C4-2B (cell line): ENCODE results near the gene KMT5B.

Source experiments
- ZFX ChIP-seq: fragments of 450-650 bp; IDR thresholded peaks from 2 replicates; pipeline ENCODE4 v1.6.1; 2017
- TF ChIP-seq, protein P1 (sequence below): fragments of 450-650 bp; conservative IDR thresholded peaks from 2 replicates; pipeline ENCODE4 v1.5.1; 2017; ENCODE audit warnings: mild to moderate bottlenecking

DNA sequence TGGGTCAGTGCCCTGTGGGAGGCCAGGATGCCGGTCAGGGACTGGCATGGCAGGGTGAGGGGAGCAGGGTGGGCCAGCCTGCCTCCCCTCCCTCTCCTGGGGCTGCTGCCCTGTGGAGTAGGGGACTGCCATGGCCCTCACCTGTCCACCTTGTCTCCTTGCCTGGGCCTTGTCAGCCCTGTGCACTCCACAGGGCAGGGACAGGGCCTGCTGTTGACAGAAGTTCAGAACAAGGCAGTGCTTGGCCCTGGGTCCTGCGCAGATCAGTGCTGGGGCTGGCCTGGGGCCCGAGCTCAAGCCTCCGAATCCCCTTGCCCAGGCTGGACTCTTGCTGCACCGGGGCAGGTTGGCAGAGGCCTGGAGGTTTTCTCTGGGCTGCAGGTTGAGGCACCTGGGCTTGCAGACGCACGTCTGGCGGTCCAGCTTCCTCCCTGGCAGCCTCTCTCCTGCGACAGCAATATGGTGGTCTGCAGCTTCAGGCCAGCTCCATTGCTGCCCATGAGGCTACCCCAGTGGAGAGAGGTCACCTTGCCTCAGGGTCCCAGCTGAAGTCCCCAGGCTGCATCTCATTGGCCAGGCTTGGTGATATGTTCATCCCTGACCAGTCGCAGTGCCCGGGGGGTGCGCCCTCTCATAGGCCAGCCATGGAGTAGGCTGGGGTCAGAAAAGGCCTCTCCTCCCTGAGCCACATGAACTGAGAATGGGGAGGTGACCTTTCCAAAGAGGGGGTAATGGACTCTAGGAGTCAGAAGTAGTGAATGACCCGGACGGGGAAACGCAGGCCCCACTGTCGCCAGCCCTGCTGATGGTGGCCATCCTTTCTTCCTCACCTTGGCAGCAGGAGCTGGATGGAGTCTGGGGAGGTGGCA lies 70.4 kb downstream of the KMT5B start:
- TF ChIP-seq, protein P1, sequence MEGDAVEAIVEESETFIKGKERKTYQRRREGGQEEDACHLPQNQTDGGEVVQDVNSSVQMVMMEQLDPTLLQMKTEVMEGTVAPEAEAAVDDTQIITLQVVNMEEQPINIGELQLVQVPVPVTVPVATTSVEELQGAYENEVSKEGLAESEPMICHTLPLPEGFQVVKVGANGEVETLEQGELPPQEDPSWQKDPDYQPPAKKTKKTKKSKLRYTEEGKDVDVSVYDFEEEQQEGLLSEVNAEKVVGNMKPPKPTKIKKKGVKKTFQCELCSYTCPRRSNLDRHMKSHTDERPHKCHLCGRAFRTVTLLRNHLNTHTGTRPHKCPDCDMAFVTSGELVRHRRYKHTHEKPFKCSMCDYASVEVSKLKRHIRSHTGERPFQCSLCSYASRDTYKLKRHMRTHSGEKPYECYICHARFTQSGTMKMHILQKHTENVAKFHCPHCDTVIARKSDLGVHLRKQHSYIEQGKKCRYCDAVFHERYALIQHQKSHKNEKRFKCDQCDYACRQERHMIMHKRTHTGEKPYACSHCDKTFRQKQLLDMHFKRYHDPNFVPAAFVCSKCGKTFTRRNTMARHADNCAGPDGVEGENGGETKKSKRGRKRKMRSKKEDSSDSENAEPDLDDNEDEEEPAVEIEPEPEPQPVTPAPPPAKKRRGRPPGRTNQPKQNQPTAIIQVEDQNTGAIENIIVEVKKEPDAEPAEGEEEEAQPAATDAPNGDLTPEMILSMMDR: no peak
- TF ChIP-seq ZFX: peak; percentile 51; the same call in 1 of the 2 replicates
